22Rv1 (cell line): ENCODE measurements around the gene MLN.

ENCODE experiments used
- ZFX ChIP-seq: fragments of 450-650 bp; IDR thresholded peaks from 2 replicates; pipeline ENCODE4 v1.6.1; 2017; ENCODE audit warnings: antibody characterized with exemption, borderline replicate concordance
- TF ChIP-seq, protein P1 (sequence below): fragments of 450-650 bp; IDR thresholded peaks from 2 replicates; pipeline ENCODE4 v1.5.1; 2017; ENCODE audit warnings: mild to moderate bottlenecking

DNA sequence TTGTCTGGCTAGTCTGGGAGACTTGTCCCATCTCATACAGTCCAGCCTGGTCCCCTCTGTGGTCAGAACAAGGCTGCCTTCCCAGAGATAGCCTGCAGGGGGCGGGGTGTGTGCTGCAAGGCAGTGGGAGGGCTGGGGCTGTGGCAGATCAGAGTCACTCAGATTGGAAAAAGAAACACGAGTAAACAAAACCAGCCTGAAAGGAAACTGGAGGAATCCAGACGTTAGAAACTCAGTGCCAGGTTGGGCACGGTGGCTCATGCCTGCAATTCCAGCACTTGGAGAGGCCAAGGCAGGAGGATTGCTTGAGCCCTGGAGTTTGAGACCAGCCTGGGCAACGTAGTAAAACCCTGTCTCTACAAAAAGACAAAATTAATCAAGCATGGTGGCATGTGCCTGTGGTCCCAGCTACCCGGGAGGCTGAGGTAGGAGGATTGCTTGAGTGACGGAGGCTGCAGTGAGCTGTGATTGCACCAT lies 35.1 kb downstream of the MLN start:
- TF ChIP-seq, protein P1, sequence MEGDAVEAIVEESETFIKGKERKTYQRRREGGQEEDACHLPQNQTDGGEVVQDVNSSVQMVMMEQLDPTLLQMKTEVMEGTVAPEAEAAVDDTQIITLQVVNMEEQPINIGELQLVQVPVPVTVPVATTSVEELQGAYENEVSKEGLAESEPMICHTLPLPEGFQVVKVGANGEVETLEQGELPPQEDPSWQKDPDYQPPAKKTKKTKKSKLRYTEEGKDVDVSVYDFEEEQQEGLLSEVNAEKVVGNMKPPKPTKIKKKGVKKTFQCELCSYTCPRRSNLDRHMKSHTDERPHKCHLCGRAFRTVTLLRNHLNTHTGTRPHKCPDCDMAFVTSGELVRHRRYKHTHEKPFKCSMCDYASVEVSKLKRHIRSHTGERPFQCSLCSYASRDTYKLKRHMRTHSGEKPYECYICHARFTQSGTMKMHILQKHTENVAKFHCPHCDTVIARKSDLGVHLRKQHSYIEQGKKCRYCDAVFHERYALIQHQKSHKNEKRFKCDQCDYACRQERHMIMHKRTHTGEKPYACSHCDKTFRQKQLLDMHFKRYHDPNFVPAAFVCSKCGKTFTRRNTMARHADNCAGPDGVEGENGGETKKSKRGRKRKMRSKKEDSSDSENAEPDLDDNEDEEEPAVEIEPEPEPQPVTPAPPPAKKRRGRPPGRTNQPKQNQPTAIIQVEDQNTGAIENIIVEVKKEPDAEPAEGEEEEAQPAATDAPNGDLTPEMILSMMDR = peak; percentile 96
- TF ChIP-seq ZFX = no peak
